Panc1 (cell line): ENCODE data around the gene ENPP3. TPM values are rescaled to one million over a fixed set of nuclear protein-coding genes. Genes with fewer than 3 reads are reported as not detected.

Experiments
- ATAC-seq: fragments of 200-7000 bp; cut with Tn5 transposase; 2 replicates; pipeline ENCODE4 v1.9.1; 2020; ENCODE audit warnings: mild to moderate bottlenecking, moderate library complexity
- BruUV-seq: library from RNA; stranded (reverse); fragments of 400-500 nt; replicated peaks from 2 replicates; lab custom pipeline; 2021; lab: Mats Ljungman, UMichigan
- CTCF ChIA-PET: fragments of 300-600 bp; sonication (Branson Sonifier 250); formaldehyde crosslinking; loops from one replicate; lab custom pipeline; 2022; ENCODE audit warnings: antibody characterized with exemption; lab: Charles Lee
- POLR2A ChIA-PET: fragments of 300-600 bp; sonication (Branson Sonifier 250); formaldehyde crosslinking; loops from one replicate; lab custom pipeline; 2022; ENCODE audit warnings: antibody characterized with exemption; lab: Charles Lee
- DNase-seq: peaks from one replicate; pipeline ENCODE4 v3.0.0-alpha.2; 2010; ENCODE audit warnings: low read depth, low spot score
- H3K27ac ChIP-seq: 2 replicates; pipeline ENCODE4 v1.5.1; 2011; ENCODE audit warnings: mild to moderate bottlenecking, low read length, inconsistent platforms
- H3K27me3 ChIP-seq: fragments of 200-500 bp; sonication (Bioruptor generic); 2 replicates; pipeline ENCODE4 v1.6.0; 2014; ENCODE audit warnings: low read length, inconsistent platforms; ENCODE audit not compliant: control insufficient read depth, insufficient read depth
- H3K36me3 ChIP-seq: fragments of 200-500 bp; sonication (Bioruptor generic); 2 replicates; pipeline ENCODE4 v1.5.1; 2014; ENCODE audit warnings: inconsistent platforms, mild to moderate bottlenecking, low read length, moderate library complexity; ENCODE audit not compliant: control insufficient read depth, insufficient read depth
- H3K4me1 ChIP-seq: 2 replicates; pipeline ENCODE4 v1.5.1; 2011; ENCODE audit warnings: inconsistent platforms, mild to moderate bottlenecking, low read length, moderate library complexity; ENCODE audit not compliant: control insufficient read depth, insufficient read depth
- H3K4me3 ChIP-seq, 2 experiments: 2 replicates each; pipeline ENCODE4 v1.5.1; 2011 to 2012; ENCODE audit warnings: low read depth in 2 of 2, low read length in 2 of 2, mild to moderate bottlenecking in 2 of 2, inconsistent platforms in 1 of 2, moderate library complexity in 1 of 2
- H3K9me3 ChIP-seq: fragments of 200-500 bp; sonication (Bioruptor generic); 2 replicates; pipeline ENCODE4 v1.5.1; 2014; ENCODE audit warnings: low read depth, mild to moderate bottlenecking, inconsistent platforms, low read length, moderate library complexity; ENCODE audit not compliant: control insufficient read depth, insufficient read depth
- CTCF ChIP-seq: fragments of 450-650 bp; IDR thresholded peaks from 2 replicates; pipeline ENCODE4 v1.5.1; 2017; ENCODE audit warnings: mild to moderate bottlenecking
- POLR2AphosphoS5 ChIP-seq: IDR thresholded peaks from 2 replicates; pipeline ENCODE4 v1.6.1; 2012; ENCODE audit warnings: mild to moderate bottlenecking, low read depth, low read length, moderate library complexity
- REST ChIP-seq, 2 experiments: IDR thresholded peaks; 2 replicates each; pipeline ENCODE4 v1.6.1; 2011 to 2012; ENCODE audit warnings: low read depth in 2 of 2, control low read depth in 1 of 2, low read length in 1 of 2, mild to moderate bottlenecking in 1 of 2, moderate library complexity in 1 of 2; ENCODE audit not compliant: insufficient read depth in 1 of 2
- SIN3A ChIP-seq: IDR thresholded peaks from 2 replicates; pipeline ENCODE4 v1.6.1; 2012; ENCODE audit warnings: low read depth, mild to moderate bottlenecking, low read length, moderate library complexity, borderline replicate concordance; ENCODE audit not compliant: insufficient read depth
- TCF7L2 ChIP-seq: IDR thresholded peaks from 2 replicates; pipeline ENCODE4 v1.6.1; 2011; ENCODE audit warnings: mild to moderate bottlenecking, low read depth, low read length, inconsistent platforms
- in situ Hi-C: cut with HindIII; loops from 2 replicates; pipeline ENCODE4 v1.10.0; 2016; ENCODE audit warnings: low sequenced_read_pairs, low pct_unique_long_range_greater_than_20kb
- intact Hi-C: fragments of 100-400 bp; cut with micrococcal nuclease; formaldehyde crosslinking; loops from one replicate; pipeline ENCODE4 v1.10.0; 2022; ENCODE audit not compliant: unreplicated experiment
- total RNA-seq: library from RNA; stranded (reverse); gene quantifications from one replicate; pipeline ENCODE4 v1.2.1, GENCODE V29; 2021; ENCODE audit not compliant: unreplicated experiment

ENPP3 gene
- total RNA-seq, 1 experiment from 2014 or later: not detected

GRCh38 chr6:131613296-131613925 lies 23.7 kb upstream of the ENPP3 start:
- TF ChIP-seq TCF7L2 (no peak), CTCF (no peak), REST (IDR thresholded peaks at IDR 0.05; ENCODE audit: insufficient read depth in 1 of 2, low read depth in 2 of 2, low read length in 1 of 2) (no peak), POLR2AphosphoS5 (no peak), SIN3A (no peak)
- POLR2A ChIA-PET: no interaction called here
- no peaks in the 10 kb centered on the region for H3K4me1 ChIP-seq
- DNase-seq (no peak), ATAC-seq (no peak)
- peaks cover 32% of the 10 kb centered on the region for H3K36me3 ChIP-seq
- intact Hi-C loops: no loop called here
- no peak overlapping the region for H3K4me3 ChIP-seq
- CTCF ChIA-PET: no interaction called here
- H3K9me3 ChIP-seq: no peaks in the 10 kb centered on the region
- BruUV-seq: no TSS peak
- H3K27ac ChIP-seq: no peak overlapping the region
- in situ Hi-C loops: no loop called here
- no peaks in the 10 kb centered on the region for H3K27me3 ChIP-seq

- DNase-seq (no peak), ATAC-seq (no peak)
- Histone ChIP-seq H3K27me3 (no peaks in the 10 kb centered on the region), H3K4me3 (no peak overlapping the region), H3K27ac (no peak overlapping the region), H3K9me3 (no peaks in the 10 kb centered on the region), H3K4me1 (no peaks in the 10 kb centered on the region), H3K36me3 (peaks cover 41% of the 10 kb centered on the region)
- ChIA-PET CTCF (interaction anchor here (1.0 kb wide), 1 partner anchor 13 kb away, joined by 4 read pairs; the partner anchor contains the start of gene MED23), POLR2A (no interaction called here)
- no peak for TF ChIP-seq TCF7L2
- no peak for TF ChIP-seq REST (IDR thresholded peaks at IDR 0.05; ENCODE audit: insufficient read depth in 1 of 2, low read depth in 2 of 2, low read length in 1 of 2)
- no peak for TF ChIP-seq CTCF
- no peak for TF ChIP-seq POLR2AphosphoS5
- no peak for TF ChIP-seq SIN3A
- intact Hi-C loops (no loop called here), in situ Hi-C loops (no loop called here)
- BruUV-seq: no TSS peak
Measured at GRCh38 chr6:131615275-131615674, 21.8 kb upstream of the ENPP3 start.
